Suprapubic skin (tissue), 4 donors: ENCODE data around the gene SETBP1.

Experiments used
- CTCF ChIP-seq, 2 donors: fragments of 200-600 bp in 1 of 2; fragments of 450-650 bp in 1 of 2; sonication (generic) in 1 of 2; IDR thresholded peaks; one replicate each; pipeline ENCODE4 v1.5.1; 2016 to 2019; ENCODE audit warnings: antibody characterized with exemption in 2 of 2, mild to moderate bottlenecking in 1 of 2, moderate library complexity in 1 of 2
- EP300 ChIP-seq: sonication (generic); formaldehyde crosslinking; IDR thresholded peaks from one replicate; pipeline ENCODE4 v1.6.1; 2017; ENCODE audit warnings: antibody characterized with exemption
- POLR2A ChIP-seq, 2 donors: fragments of 450-650 bp; IDR thresholded peaks; one replicate each; pipeline ENCODE4 v1.6.1; 2017; ENCODE audit warnings: antibody characterized with exemption in 2 of 2, mild to moderate bottlenecking in 2 of 2, moderate library complexity in 2 of 2
- POLR2AphosphoS5 ChIP-seq, 3 donors: sonication (generic); formaldehyde crosslinking; IDR thresholded peaks; one replicate each; pipeline ENCODE4 v1.6.1; 2017; ENCODE audit warnings: antibody characterized with exemption in 3 of 3

- no peak for TF ChIP-seq POLR2A (IDR thresholded peaks at IDR 0.05)
- no peak for TF ChIP-seq POLR2AphosphoS5 (IDR thresholded peaks at IDR 0.05)
- TF ChIP-seq CTCF (IDR thresholded peaks at IDR 0.05): no peak
- no peak for TF ChIP-seq EP300
These were observed 231.1 kb downstream of the SETBP1 start for GRCh38 chr18:44911773-44912172.
